Astrocyte (in vitro differentiated cells and primary cell): ENCODE results near the gene TMEM98.

ENCODE experiments used
- CTCF ChIP-seq: IDR thresholded peaks from 2 replicates; pipeline ENCODE4 v1.5.1; 2011; ENCODE audit warnings: low read depth, mild to moderate bottlenecking, inconsistent platforms, low read length, moderate library complexity; ENCODE audit not compliant: insufficient read depth
- EZH2 ChIP-seq: IDR thresholded peaks from 2 replicates; pipeline ENCODE4 v1.6.1; 2012; ENCODE audit warnings: mild to moderate bottlenecking, low read length, inconsistent platforms; ENCODE audit not compliant: insufficient read depth

- no peak for TF ChIP-seq CTCF
- TF ChIP-seq EZH2 = no peak
Observed at GRCh38 chr17:32880671-32881453, 47.1 kb upstream of the TMEM98 start.
